Endothelial cell of umbilical vein (primary cell): ENCODE data around the gene DIP2B. TPM values are rescaled to one million over a fixed set of nuclear protein-coding genes. Genes with fewer than 3 reads are reported as not detected.

ENCODE experiments used
- BruUV-seq: library from RNA; stranded (reverse); fragments of 400-500 nt; replicated peaks from 2 replicates; lab custom pipeline; 2021; lab: Mats Ljungman, UMichigan
- CTCF ChIA-PET: fragments of 300-600, 350-600 bp; sonication (Branson Sonifier 250); formaldehyde crosslinking; loops from one replicate; lab custom pipeline; 2021; ENCODE audit warnings: antibody characterized with exemption, inconsistent platforms; lab: Charles Lee
- POLR2A ChIA-PET: fragments of 300-600, 350-600 bp; sonication (Branson Sonifier 250); formaldehyde crosslinking; loops from one replicate; lab custom pipeline; 2021; ENCODE audit warnings: antibody characterized with exemption, inconsistent platforms; lab: Charles Lee
- DNase-seq: peaks from one replicate; pipeline ENCODE4 v3.0.0-alpha.2; 2011; ENCODE audit warnings: low read depth, low spot score
- FAIRE-seq: peaks from 2 replicates; lab custom pipeline; 2011; peaks lifted over from hg19 to GRCh38; lab: Jason Lieb, UNC
- H2AFZ ChIP-seq: 2 replicates; pipeline ENCODE4 v1.6.0; 2012; ENCODE audit warnings: low read depth, low read length, control low read depth, inconsistent platforms
- H3K27ac ChIP-seq: 2 replicates; pipeline ENCODE4 v1.5.1; 2011; ENCODE audit warnings: low read depth, mild to moderate bottlenecking, control low read depth, low read length, moderate library complexity; ENCODE audit not compliant: insufficient read depth
- H3K27me3 ChIP-seq, 2 experiments: 2 replicates each; pipeline versions ENCODE4 v1.6.0 to v1.6.1; 2011; ENCODE audit warnings: low read length in 2 of 2, mixed read lengths in 1 of 2; ENCODE audit not compliant: control insufficient read depth in 2 of 2, insufficient read depth in 2 of 2
- H3K36me3 ChIP-seq, 2 experiments: 2 replicates in 1 of 2; 3 replicates in 1 of 2; pipeline ENCODE4 v1.5.1; 2011; ENCODE audit warnings: low read length in 2 of 2, mild to moderate bottlenecking in 1 of 2, moderate library complexity in 1 of 2; ENCODE audit not compliant: control insufficient read depth in 2 of 2, insufficient read depth in 2 of 2; ENCODE audit errors: extremely low read depth in 1 of 2
- H3K4me1 ChIP-seq: 3 replicates; pipeline ENCODE4 v1.5.1; 2011; ENCODE audit warnings: mild to moderate bottlenecking, low read length; ENCODE audit not compliant: control insufficient read depth, insufficient read depth; ENCODE audit errors: extremely low read depth
- H3K4me2 ChIP-seq: 2 replicates; pipeline ENCODE4 v1.6.1; 2011; ENCODE audit warnings: low read length, control low read depth, mixed read lengths; ENCODE audit not compliant: insufficient read depth
- H3K4me3 ChIP-seq, 3 experiments: fragments of 200-600 bp in 1 of 3; sonication (generic), shearing (Covaris generic) in 1 of 3; replicated peaks in 1 of 3; 2 replicates each; pipeline ENCODE4 v1.5.1; 2011 to 2016; ENCODE audit warnings: control low read depth in 3 of 3, low read length in 3 of 3, mild to moderate bottlenecking in 2 of 3, inconsistent platforms in 1 of 3, low read depth in 1 of 3, moderate library complexity in 1 of 3; ENCODE audit not compliant: insufficient read depth in 1 of 3
- H3K79me2 ChIP-seq: 2 replicates; pipeline ENCODE4 v1.6.0; 2012; ENCODE audit warnings: low read length, inconsistent platforms; ENCODE audit not compliant: control insufficient read depth, insufficient read depth
- H3K9ac ChIP-seq: replicated peaks from 2 replicates; pipeline ENCODE3; 2011; ENCODE audit warnings: low read length, control low read depth; ENCODE audit not compliant: insufficient read depth; ENCODE audit errors: extremely low read depth
- H3K9me1 ChIP-seq: replicated peaks from 3 replicates; pipeline ENCODE4 v1.6.0; 2011; ENCODE audit warnings: mild to moderate bottlenecking, low read length; ENCODE audit not compliant: control insufficient read depth, insufficient read depth; ENCODE audit errors: extremely low read depth
- H3K9me3 ChIP-seq: replicated peaks from 2 replicates; pipeline ENCODE4 v1.5.1; 2012; ENCODE audit warnings: low read length, inconsistent platforms; ENCODE audit not compliant: control insufficient read depth, insufficient read depth
- H4K20me1 ChIP-seq: replicated peaks from 2 replicates; pipeline ENCODE3; 2011; ENCODE audit warnings: mild to moderate bottlenecking, low read length; ENCODE audit not compliant: control insufficient read depth, insufficient read depth; ENCODE audit errors: extremely low read depth
- EZH2 ChIP-seq: IDR thresholded peaks from 2 replicates; pipeline ENCODE4 v1.6.1; 2012; ENCODE audit warnings: borderline replicate concordance, low read depth, mild to moderate bottlenecking, moderate library complexity, low read length, inconsistent platforms; ENCODE audit not compliant: severe bottlenecking
- FOS ChIP-seq: IDR thresholded peaks from 2 replicates; pipeline ENCODE4 v1.6.1; 2011; ENCODE audit warnings: mild to moderate bottlenecking, low read length, moderate library complexity, borderline replicate concordance; ENCODE audit not compliant: insufficient read depth
- GATA2 ChIP-seq: IDR thresholded peaks from 2 replicates; pipeline ENCODE4 v1.7.0; 2011; ENCODE audit warnings: low read depth, mild to moderate bottlenecking, moderate library complexity, mixed read lengths, low read length; ENCODE audit not compliant: insufficient read length, insufficient read depth
- JUN ChIP-seq: IDR thresholded peaks from 2 replicates; pipeline ENCODE4 v1.6.1; 2011; ENCODE audit warnings: borderline replicate concordance, low read depth; ENCODE audit not compliant: insufficient read length, insufficient read depth
- MYC ChIP-seq: IDR thresholded peaks from one replicate; pipeline ENCODE4 v1.6.1; 2011; ENCODE audit warnings: mild to moderate bottlenecking, low read depth, low read length
- POLR2A ChIP-seq: IDR thresholded peaks from 2 replicates; pipeline ENCODE4 v1.6.1; 2012; ENCODE audit warnings: low read depth, mild to moderate bottlenecking, control low read depth, low read length
- POLR2AphosphoS5 ChIP-seq: IDR thresholded peaks from 2 replicates; pipeline ENCODE4 v1.6.1; 2012; ENCODE audit warnings: low read depth, mild to moderate bottlenecking, control low read depth, low read length, moderate library complexity; ENCODE audit not compliant: insufficient read depth
- dilution Hi-C: fragments of 300-500 bp; cut with MboI; formaldehyde crosslinking; loops from one replicate; pipeline ENCODE4 v1.15.0; 2019; ENCODE audit warnings: low sequenced_read_pairs; ENCODE audit not compliant: extremely low pct_ligation_motif_present
- intact Hi-C: fragments of 100-400 bp; cut with micrococcal nuclease; formaldehyde crosslinking; loops from one replicate; pipeline ENCODE4 v1.10.0; 2022
- polyA plus RNA-seq, 4 experiments: library from polyadenylated mRNA; depleted of rRNA in 3 of 4; stranded (reverse) in 3 of 4; unstranded in 1 of 4; fragments of >200 nt; gene quantifications; 2 replicates each; pipeline versions ENCODE4 v1.2.1 to v1.2.3, GENCODE V29; 2011 to 2012; ENCODE audit warnings: missing spikeins in 1 of 4
- total RNA-seq: library from RNA; stranded (reverse); gene quantifications from 2 replicates; pipeline ENCODE4 v1.2.3, GENCODE V29; 2021
- TF ChIP-seq, protein P1 (sequence below): IDR thresholded peaks from 2 replicates; pipeline ENCODE4 v1.6.1; 2011; ENCODE audit not compliant: insufficient read depth, insufficient read length
- TF ChIP-seq, protein P2 (sequence below), 2 donors: IDR thresholded peaks; 1 replicate in 1 of 2; 2 replicates in 1 of 2; pipeline ENCODE4 v1.5.1; 2011; ENCODE audit warnings: low read length in 2 of 2, mild to moderate bottlenecking in 2 of 2, moderate library complexity in 2 of 2, control low read depth in 1 of 2, inconsistent platforms in 1 of 2, low read depth in 1 of 2; ENCODE audit not compliant: insufficient read depth in 1 of 2; ENCODE audit errors: extremely low read depth in 1 of 2

DIP2B gene
- total and polyA plus RNA-seq, 2 donors (not counting 3 experiments of a cell fraction or from before 2014, with no cell fraction given): 14.5 to 28.0 TPM

- intact Hi-C loops: no loop called here
- H4K20me1 ChIP-seq: no peaks in the 10 kb centered on the region
- no peak for FAIRE-seq
- no TSS peak for BruUV-seq
- no peaks in the 10 kb centered on the region for H3K27me3 ChIP-seq
- H3K9me3 ChIP-seq: no peaks in the 10 kb centered on the region
- POLR2A ChIA-PET: no interaction called here
- no peak overlapping the region for H3K9ac ChIP-seq
- TF ChIP-seq POLR2AphosphoS5 (no peak), POLR2A (no peak), GATA2 (no peak), EZH2 (no peak), JUN (no peak), MYC (no peak), FOS (no peak)
- TF ChIP-seq, protein P1, sequence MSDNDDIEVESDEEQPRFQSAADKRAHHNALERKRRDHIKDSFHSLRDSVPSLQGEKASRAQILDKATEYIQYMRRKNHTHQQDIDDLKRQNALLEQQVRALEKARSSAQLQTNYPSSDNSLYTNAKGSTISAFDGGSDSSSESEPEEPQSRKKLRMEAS: no peak
- TF ChIP-seq, protein P2, sequence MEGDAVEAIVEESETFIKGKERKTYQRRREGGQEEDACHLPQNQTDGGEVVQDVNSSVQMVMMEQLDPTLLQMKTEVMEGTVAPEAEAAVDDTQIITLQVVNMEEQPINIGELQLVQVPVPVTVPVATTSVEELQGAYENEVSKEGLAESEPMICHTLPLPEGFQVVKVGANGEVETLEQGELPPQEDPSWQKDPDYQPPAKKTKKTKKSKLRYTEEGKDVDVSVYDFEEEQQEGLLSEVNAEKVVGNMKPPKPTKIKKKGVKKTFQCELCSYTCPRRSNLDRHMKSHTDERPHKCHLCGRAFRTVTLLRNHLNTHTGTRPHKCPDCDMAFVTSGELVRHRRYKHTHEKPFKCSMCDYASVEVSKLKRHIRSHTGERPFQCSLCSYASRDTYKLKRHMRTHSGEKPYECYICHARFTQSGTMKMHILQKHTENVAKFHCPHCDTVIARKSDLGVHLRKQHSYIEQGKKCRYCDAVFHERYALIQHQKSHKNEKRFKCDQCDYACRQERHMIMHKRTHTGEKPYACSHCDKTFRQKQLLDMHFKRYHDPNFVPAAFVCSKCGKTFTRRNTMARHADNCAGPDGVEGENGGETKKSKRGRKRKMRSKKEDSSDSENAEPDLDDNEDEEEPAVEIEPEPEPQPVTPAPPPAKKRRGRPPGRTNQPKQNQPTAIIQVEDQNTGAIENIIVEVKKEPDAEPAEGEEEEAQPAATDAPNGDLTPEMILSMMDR (IDR thresholded peaks at IDR 0.05; ENCODE audit: extremely low read depth in 1 of 2, insufficient read depth in 1 of 2, low read depth in 1 of 2, low read length in 2 of 2): no peak
- dilution Hi-C loops: no loop called here
- DNase-seq: no peak
- CTCF ChIA-PET: no interaction called here
- H3K4me1 ChIP-seq: peaks cover 3% of the 10 kb centered on the region
- H3K79me2 ChIP-seq: no peaks in the 10 kb centered on the region
- H3K36me3 ChIP-seq: no peaks in the 10 kb centered on the region
- no peak overlapping the region for H3K4me2 ChIP-seq
- H3K4me3 ChIP-seq: no peak overlapping the region
- H3K27ac ChIP-seq: no peak overlapping the region
- no peak overlapping the region for H2AFZ ChIP-seq
- H3K9me1 ChIP-seq: no peaks in the 10 kb centered on the region
Measured at GRCh38 chr12:50647479-50647878, 142.7 kb downstream of the DIP2B start.
